Rectal smooth muscle tissue (tissue), 1 donor: ENCODE results near the gene WDFY3.

Experiments used
- H3K27ac ChIP-seq: one replicate; pipeline ENCODE4 v1.7.0; 2013; ENCODE audit warnings: low read depth, low read length, inconsistent platforms
- H3K27me3 ChIP-seq: one replicate; pipeline ENCODE4 v1.7.0; 2013; ENCODE audit warnings: low read length; ENCODE audit not compliant: control insufficient read depth, insufficient read depth
- H3K36me3 ChIP-seq: one replicate; pipeline ENCODE4 v1.7.0; 2013; ENCODE audit warnings: low read length; ENCODE audit not compliant: control insufficient read depth, insufficient read depth
- H3K4me1 ChIP-seq: one replicate; pipeline ENCODE4 v1.7.0; 2013; ENCODE audit warnings: low read length; ENCODE audit not compliant: control insufficient read depth, insufficient read depth
- H3K4me3 ChIP-seq: one replicate; pipeline ENCODE4 v1.7.0; 2013; ENCODE audit warnings: low read length
- H3K9ac ChIP-seq: one replicate; pipeline ENCODE4 v1.7.0; 2013; ENCODE audit warnings: low read length

Gene WDFY3

GRCh38 chr4:84796394-84796793 lies 170.1 kb downstream of the WDFY3 start:
- Histone ChIP-seq H3K27ac (no peak overlapping the region), H3K36me3 (peaks cover 3% of the 10 kb centered on the region), H3K4me3 (no peak overlapping the region), H3K27me3 (no peaks in the 10 kb centered on the region), H3K4me1 (no peaks in the 10 kb centered on the region), H3K9ac (no peak overlapping the region)

- no peak overlapping the region for H3K9ac ChIP-seq
- H3K4me3 ChIP-seq: no peak overlapping the region
- peaks cover under 1% of the 10 kb centered on the region for H3K36me3 ChIP-seq
- H3K27ac ChIP-seq: no peak overlapping the region
- H3K27me3 ChIP-seq: no peaks in the 10 kb centered on the region
- H3K4me1 ChIP-seq: no peaks in the 10 kb centered on the region
Observed at GRCh38 chr4:84792366-84793301, 173.9 kb downstream of the WDFY3 start.

DNA sequence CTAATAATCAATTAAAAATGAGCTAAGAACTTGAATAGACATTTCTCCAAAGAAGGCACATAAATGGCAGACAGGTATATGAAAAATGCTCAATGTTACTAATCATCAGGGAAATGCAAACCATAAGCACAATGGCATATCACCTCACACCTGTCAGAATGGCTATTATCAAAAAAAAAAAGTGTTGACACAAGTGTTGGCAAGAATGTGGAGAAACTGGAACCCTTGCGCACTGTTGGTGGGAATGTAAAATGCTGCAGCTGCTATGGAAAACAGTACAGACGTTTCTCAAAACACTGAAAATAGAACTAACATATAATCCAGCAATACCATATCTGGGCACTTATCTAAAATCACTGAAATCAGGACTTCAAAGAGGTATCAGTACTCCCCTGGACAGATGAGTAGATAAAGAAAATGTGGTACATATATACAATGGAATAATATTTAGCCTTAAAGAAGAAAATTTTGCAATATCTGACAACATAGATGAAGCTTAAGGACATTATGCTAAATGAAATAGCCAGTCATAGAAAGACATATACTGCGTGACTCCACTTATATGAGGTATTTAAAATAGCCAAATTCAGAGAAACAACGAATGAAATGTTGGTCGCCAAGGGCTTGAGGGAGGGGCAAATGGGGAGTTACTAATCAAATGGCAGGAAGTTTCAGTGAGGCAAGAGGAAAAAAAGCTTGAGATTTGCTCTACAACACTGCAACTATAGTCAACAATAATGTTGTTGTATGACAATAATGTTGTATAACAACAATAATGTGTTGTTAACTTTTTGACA lies 175.5 kb downstream of the WDFY3 start:
- H3K4me3 ChIP-seq: no peak overlapping the region
- H3K9ac ChIP-seq: no peak overlapping the region
- no peaks in the 10 kb centered on the region for H3K27me3 ChIP-seq
- peaks cover 8% of the 10 kb centered on the region for H3K36me3 ChIP-seq
- no peak overlapping the region for H3K27ac ChIP-seq
- no peaks in the 10 kb centered on the region for H3K4me1 ChIP-seq

DNA sequence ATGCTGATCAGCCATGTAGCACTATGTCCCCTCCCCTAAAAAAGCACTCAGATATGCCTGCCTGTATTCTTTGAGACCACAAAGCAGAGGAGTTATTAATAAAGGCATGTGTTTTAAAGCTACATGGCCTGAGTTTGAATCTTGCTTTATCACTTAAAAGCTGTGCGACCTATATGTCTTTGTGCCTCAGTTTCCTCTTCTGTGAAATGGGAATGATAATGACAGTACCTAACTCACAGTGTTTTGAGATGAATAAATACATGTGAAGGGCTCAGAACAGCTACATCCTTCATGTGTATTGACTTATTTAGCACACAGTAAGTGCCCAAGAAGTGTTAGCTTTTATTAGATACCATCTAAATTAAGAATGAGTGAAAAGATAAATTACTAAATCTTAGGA lies 180.0 kb downstream of the WDFY3 start:
- no peak overlapping the region for H3K9ac ChIP-seq

GRCh38 chr4:84782517-84782916 lies 184.0 kb downstream of the WDFY3 start:
- H3K27me3 ChIP-seq: no peaks in the 10 kb centered on the region
- no peak overlapping the region for H3K27ac ChIP-seq
- no peak overlapping the region for H3K9ac ChIP-seq
- no peak overlapping the region for H3K4me3 ChIP-seq
- H3K4me1 ChIP-seq: no peaks in the 10 kb centered on the region
- peaks cover 9% of the 10 kb centered on the region for H3K36me3 ChIP-seq

More for the DNA sequence above, 180.0 kb downstream of the WDFY3 start:
- Histone ChIP-seq H3K27ac (no peak overlapping the region), H3K27me3 (no peaks in the 10 kb centered on the region), H3K36me3 (peaks cover 11% of the 10 kb centered on the region), H3K4me3 (no peak overlapping the region), H3K4me1 (no peaks in the 10 kb centered on the region)

DNA sequence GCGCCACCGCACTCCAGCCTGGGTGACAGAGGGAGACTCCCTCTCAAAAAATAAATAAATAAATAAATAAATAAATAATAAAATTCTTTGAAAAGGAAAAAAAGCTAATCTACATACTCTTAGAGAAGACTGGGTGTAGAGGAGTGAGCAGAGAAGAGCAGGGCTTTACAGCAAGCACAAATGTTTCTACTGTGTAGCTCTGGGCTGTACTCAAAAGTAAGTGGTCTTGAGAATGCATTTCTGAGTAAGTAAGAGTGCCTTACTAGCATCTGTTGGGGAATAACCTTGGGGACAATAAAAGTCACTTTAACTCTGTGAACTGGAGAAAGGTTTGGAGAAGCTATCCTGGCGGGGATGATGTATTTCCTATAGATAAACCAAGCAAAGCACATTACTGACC lies 185.8 kb downstream of the WDFY3 start:
- H3K4me1 ChIP-seq: no peaks in the 10 kb centered on the region
- peaks cover 2% of the 10 kb centered on the region for H3K36me3 ChIP-seq
- no peak overlapping the region for H3K9ac ChIP-seq
- H3K4me3 ChIP-seq: no peak overlapping the region
- H3K27ac ChIP-seq: no peak overlapping the region
- no peaks in the 10 kb centered on the region for H3K27me3 ChIP-seq

DNA sequence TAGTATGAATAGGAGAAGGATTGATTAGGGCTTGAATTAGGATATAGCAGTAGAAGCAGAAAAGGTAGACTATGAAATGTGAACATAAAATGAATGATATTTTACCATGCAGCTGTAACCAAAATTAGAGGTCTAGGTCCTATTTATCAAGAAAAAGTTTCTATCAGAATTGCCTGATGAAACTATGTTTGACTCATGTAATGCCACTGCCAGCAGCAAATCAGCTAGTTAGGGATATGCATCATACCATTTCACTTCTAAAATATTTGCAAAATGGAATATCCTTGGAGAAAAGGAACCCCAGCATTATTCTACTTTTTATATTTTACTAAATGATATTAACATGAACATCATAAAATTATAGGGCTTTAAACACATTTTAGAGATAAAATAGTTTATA lies 188.4 kb downstream of the WDFY3 start:
- H3K4me3 ChIP-seq: no peak overlapping the region
- H3K27me3 ChIP-seq: no peaks in the 10 kb centered on the region
- H3K27ac ChIP-seq: no peak overlapping the region
- H3K36me3 ChIP-seq: no peaks in the 10 kb centered on the region
- H3K9ac ChIP-seq: no peak overlapping the region
- no peaks in the 10 kb centered on the region for H3K4me1 ChIP-seq

GRCh38 chr4:84767168-84767567 lies 199.3 kb downstream of the WDFY3 start:
- no peaks in the 10 kb centered on the region for H3K4me1 ChIP-seq
- H3K36me3 ChIP-seq: peaks cover 3% of the 10 kb centered on the region
- no peak overlapping the region for H3K9ac ChIP-seq
- no peak overlapping the region for H3K27ac ChIP-seq
- no peaks in the 10 kb centered on the region for H3K27me3 ChIP-seq
- no peak overlapping the region for H3K4me3 ChIP-seq

- H3K27ac ChIP-seq: no peak overlapping the region
- no peak overlapping the region for H3K4me3 ChIP-seq
- H3K4me1 ChIP-seq: no peaks in the 10 kb centered on the region
- no peak overlapping the region for H3K9ac ChIP-seq
- H3K27me3 ChIP-seq: no peaks in the 10 kb centered on the region
- peaks cover 4% of the 10 kb centered on the region for H3K36me3 ChIP-seq
Observed at GRCh38 chr4:84753321-84753972, 213.0 kb downstream of the WDFY3 start.

DNA sequence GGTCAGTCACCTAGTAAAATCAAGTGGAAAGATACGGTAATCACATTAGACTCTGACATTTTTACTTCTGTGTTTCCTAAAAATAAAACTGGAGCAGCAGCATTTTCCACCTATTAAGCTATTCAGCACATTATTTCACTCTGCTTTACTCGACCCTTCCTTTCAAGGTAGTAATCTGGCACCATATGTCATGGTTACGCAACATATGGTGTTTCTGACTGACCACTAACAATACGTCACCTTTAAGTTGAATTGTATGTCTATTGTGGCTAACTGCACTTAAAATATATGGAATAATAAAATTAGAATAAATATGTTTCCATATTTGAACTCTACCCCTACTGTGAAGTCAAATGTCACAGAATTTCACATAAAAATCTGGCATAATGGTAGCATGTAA lies 214.8 kb downstream of the WDFY3 start:
- Histone ChIP-seq H3K4me1 (no peaks in the 10 kb centered on the region), H3K9ac (no peak overlapping the region), H3K27ac (no peak overlapping the region), H3K27me3 (no peaks in the 10 kb centered on the region), H3K36me3 (peaks cover 11% of the 10 kb centered on the region), H3K4me3 (no peak overlapping the region)

DNA sequence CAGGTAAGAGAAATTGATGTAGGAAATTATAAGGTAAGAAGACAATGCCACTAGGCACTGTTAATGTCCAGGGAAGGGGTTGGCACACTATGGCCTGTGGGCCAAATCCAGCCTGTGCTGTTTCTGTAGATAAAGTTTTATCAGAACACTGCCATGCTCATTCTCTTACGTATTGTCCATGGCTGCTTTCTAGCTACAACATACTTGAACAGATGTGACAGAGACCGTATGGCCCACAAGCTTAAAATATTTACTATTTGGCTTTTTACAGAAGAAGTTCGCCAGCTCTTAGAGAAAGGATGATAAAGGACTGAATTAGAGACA lies 215.6 kb downstream of the WDFY3 start:
- H3K4me3 ChIP-seq: no peak overlapping the region
- H3K36me3 ChIP-seq: peaks cover 11% of the 10 kb centered on the region
- no peaks in the 10 kb centered on the region for H3K4me1 ChIP-seq
- H3K27me3 ChIP-seq: no peaks in the 10 kb centered on the region
- H3K9ac ChIP-seq: no peak overlapping the region
- H3K27ac ChIP-seq: no peak overlapping the region

- Histone ChIP-seq H3K4me3 (no peak overlapping the region), H3K27ac (no peak overlapping the region), H3K36me3 (peaks cover 11% of the 10 kb centered on the region), H3K4me1 (no peaks in the 10 kb centered on the region), H3K9ac (no peak overlapping the region), H3K27me3 (no peaks in the 10 kb centered on the region)
Observed at GRCh38 chr4:84750260-84750959, 216.1 kb downstream of the WDFY3 start.
